C1 segment of cervical spinal cord (tissue), 14 donors: ENCODE data around the gene PDZK1.
"Not testable (repeated sequence)": the region's sequence is repeated elsewhere in the genome, so short reads cannot be mapped to it uniquely, and the experiment has no call there.

Experiments
- DNase-seq, 14 donors: peaks; one replicate each; lab custom pipeline; 2025; lab: John Stamatoyannopoulos, UW

PDZK1 gene

GRCh38 chr1:145707183-145707867, at the start of gene PDZK1:
TSS of gene PDZK1 (minus strand) at chr1:145707368. CDS start at chr1:145688021, 19,347 bp downstream.
- peak in 2 of 14 donors; percentile 5 to 95 for DNase-seq

DNA sequence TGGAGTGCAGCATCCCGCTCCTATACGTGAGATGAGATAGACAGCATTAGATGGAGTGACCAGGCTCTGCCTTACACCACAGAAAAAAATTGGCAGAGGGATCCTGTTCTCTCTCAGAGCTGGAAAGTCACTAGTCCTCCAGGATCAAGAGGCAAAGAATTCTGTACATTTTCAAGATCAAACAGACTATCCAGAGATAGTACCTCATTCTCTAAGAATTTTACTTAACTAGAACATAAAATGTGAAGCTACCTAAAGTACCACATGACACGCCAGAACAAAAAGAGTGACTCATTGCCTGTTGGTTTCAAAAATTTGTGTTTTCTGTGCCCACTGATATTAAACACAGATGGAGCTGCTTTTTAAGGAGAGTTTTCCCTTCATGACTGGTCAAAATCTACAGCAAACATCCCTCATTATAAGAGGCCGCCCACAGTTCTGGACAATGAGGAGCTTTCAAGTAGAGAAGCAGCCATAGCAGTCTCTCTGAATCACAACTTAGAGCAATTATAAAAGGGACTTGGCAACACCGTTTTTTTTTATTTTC, 44.4 kb upstream of the PDZK1 start:
- DNase-seq, result peak in 7 of 14 donors; percentile 0 to 46 (median 6)

GRCh38 chr1:145750426-145750825, 43.3 kb upstream of the PDZK1 start:
- DNase-seq, result no peak

DNA sequence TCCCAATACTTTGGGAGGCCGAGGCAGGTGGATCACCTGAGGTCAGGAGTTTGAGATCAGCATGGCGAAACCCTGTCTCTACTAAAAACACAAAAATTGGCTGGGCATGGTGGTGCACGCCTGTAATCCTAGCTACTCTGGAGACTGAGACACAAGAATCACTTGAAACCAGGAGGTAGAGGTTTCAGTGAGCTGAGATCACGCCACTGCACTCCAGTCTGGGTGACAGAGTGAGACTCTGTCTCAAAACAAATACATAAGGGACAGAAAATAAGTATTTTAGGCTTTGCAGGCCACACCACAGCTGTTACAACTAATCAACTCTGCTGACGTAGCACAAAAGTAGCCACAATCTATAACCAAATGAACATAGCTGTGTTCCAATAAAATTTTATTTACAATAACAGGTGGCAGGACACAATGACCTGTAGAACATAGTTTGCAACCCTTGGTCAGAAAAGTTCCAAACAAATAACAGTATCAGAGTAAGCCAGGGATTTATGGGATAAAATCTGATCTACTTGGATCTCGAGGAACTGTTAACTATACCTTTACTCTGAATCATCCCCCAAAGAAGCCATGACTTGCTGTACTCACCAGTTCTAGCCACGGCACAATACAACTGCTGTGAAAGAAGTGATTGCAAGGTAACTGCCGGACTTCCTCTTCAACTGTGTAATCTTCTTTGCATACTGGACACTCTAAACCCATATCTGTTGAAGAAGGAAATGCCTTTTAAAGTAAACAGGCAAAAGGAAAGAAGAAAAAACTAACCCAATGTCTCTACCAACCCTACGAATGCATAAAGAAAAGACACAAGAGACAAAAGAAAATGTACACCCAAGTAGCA, 40.5 kb upstream of the PDZK1 start:
- no peak for DNase-seq

- DNase-seq, result no peak
Observed at GRCh38 chr1:145740269-145740668, 33.1 kb upstream of the PDZK1 start.

DNA sequence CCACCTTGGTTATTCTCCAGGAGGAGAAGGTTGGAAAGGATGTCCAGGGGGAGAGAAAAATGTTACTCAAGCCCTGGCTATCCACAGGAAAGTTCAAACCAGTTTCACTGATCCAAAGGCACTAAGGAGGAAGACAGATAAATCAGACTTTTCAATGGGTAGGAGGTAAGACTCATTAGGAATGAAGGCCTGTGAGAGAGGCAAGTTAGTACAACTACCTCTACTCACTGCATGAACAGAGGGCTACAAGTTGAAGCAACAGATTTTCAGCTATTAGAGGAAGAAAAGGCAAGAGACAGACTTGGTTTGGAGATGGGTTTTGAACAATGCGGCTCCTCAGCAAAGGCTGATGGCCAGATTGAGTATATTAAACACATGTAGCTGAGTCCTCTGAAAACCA, 29.0 kb upstream of the PDZK1 start:
- DNase-seq, result no peak

GRCh38 chr1:145730900-145731299, 23.7 kb upstream of the PDZK1 start:
- no peak for DNase-seq

- DNase-seq, result no peak
Observed at GRCh38 chr1:145730467-145730866, 23.3 kb upstream of the PDZK1 start.

DNA sequence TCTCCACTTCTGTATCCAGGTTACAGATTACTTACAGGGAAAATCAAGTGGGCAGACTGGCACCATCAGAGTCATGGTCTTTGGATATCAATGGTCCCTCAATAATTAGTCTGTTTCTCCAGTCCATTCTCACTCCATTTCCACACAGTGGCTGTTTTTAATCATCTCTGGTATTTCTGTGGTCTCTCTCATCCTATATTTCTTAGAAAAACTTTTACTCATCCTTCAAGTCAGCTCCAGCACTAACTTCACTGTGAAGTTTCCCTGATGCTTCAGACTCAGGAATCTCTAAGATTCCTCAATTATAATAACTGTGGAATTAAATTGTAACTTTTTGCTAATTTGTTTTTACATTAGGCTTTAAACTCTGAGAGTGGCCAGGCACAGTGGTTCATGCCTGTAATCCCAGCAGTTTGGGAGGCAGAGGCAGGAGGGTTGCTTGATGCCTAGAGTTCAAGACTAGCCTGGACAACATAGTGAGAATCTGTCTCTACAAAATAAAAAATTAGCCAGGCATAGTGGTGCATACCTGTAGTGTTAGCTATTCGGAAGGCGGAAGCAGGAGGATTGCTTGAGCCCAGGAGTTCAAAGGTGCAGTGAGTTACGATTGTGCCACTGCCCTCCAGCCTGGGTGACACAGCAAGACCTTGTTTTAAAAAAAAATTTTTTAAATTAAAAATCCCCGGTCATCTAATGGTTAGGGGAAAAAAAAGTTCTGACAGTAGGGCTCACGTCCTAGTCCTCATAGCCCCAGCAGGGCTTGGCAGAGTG, 22.7 kb upstream of the PDZK1 start:
- DNase-seq, result no peak

- no peak for DNase-seq
Observed at GRCh38 chr1:145729196-145729595, 22.0 kb upstream of the PDZK1 start.

- not testable (repeated sequence) for DNase-seq
Observed at GRCh38 chr1:145726193-145726592, 19.0 kb upstream of the PDZK1 start.

GRCh38 chr1:145720878-145721671, 13.9 kb upstream of the PDZK1 start:
- DNase-seq, result peak in 13 of 14 donors; percentile 7 to 73 (median 50)

DNA sequence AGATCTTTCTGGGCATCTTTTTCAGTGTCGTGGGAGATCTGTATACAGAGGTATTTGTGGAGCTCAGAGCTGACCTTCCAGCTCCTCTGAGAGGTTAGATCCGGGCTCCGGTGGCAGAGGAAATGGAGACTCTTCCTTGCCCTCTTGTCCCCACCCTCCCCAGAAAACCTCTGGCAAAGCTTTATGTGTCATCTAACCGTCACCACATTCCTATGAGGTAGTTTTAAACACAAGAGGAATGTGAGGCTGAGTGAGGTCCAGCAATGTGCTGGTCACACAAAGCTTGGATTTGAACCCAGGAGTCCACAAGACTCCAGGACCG, 13.3 kb upstream of the PDZK1 start:
- DNase-seq, result no peak

DNA sequence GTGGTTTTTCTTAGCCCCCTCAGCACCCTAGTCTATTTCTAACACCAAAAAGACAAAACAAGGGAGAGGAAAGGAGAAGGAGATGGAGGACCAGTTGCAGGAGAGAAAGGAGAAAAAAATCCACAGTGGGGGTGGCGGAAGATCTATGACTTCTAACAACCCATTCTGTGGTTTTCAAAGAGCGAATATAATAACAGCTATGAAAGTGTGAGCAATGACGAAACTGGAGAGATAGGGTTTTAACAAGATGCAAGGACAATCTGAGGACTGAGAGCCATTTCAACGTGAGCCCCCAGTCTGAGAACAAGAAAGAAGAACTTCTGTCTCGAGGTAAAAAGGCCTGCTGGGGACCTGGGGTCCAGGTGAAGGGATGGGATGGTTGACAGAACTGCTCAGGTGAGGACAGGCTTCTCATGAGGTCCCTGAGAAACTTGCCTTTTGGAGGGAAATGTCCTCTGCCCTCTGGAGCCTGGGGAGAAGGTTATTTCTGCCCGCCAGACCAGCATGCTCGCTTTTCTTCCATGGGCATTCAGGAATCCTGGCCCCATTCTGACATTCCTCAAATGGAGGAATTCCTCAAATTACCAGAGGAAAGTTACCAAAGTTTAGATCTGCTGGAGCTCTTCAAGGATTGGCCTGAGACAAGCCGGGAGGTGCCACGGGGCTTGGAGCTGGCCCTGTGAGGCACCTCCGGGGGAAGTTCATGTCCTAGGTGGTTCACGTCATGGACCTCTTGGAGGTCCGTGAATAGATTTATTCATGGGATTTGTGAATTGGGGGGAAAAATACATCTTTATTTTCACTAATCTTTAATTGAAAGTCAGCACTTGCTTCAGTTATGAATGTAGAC, 12.3 kb upstream of the PDZK1 start, which contains the start of gene CD160:
Gene CD160 (plus strand): TSS at position 270 of the 850 bp plus-strand sequence. CDS start 8,829 bp downstream, outside the sequence.
- DNase-seq, result no peak

- DNase-seq, result not testable (repeated sequence)
Observed at GRCh38 chr1:145718465-145718864, 11.3 kb upstream of the PDZK1 start.

DNA sequence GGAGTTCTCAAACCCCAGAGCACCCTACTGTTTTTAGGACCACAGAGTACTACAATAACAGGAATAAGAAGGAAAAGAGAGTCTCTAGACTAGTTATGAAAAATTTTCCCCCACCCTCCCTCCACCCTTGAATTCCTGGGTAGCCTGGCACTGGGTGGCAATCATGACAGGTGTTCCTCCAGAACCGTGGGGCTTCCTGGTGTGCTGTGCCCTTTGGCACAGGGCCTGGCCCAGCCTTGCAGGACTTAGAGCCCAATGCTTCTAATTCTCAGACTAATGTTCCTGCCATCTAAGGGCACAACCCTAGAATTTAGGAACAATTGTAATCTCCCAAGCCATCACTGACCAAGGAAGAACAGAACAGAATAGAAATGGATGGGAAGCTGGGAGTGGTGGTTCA, 10.7 kb upstream of the PDZK1 start:
- no peak for DNase-seq

DNA sequence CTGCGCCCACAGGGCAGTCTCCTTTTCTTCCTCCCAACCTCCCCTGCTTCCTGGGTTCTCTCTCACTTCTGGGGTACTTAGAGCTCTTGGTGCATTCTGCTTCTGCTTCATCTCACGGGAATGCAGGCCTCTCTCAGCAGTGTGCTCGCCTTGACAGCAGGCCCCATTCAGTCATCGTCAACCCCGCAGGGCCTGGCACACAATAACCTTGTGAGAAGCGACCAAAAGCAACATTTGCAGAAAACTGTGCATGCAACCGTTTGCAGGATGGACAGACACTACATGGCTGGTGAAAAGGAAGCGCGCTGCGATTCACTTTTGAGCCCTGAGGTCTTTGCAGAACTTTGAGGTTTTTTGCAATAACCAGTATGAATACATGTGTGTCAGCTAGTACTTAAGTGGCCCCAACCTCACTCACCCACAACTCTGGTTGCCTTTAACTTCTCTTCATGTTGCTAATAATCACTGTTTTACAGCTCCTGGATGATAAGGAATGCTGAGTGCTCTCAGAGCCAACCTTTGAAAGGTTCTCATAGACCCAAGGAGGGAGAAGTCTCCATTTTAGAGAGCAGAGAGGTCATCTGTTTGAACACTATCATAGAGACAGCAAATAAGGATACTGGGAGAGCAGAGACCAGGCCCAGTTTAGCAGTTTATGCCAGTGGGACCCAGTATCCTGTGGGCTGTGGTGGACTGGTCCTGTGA, 9.6 kb upstream of the PDZK1 start:
- DNase-seq, result peak in 2 of 14 donors; percentile 4 to 75

GRCh38 chr1:145714524-145715111, 7.5 kb upstream of the PDZK1 start:
- peak in 1 of 14 donors; percentile 40 for DNase-seq

- peak in 1 of 14 donors; percentile 12 for DNase-seq
Observed at GRCh38 chr1:145711213-145711651, 4.1 kb upstream of the PDZK1 start.
